Medulla oblongata (tissue), 1 donor: ENCODE data around the gene NAGLU.
"Not testable (repeated sequence)": the region's sequence is repeated elsewhere in the genome, so short reads cannot be mapped to it uniquely, and the experiment has no call there.

Experiments used
- DNase-seq: peaks from one replicate; pipeline ENCODE4 v3.0.0-alpha.2; 2015; ENCODE audit errors: extremely low spot score

Gene NAGLU

GRCh38 chr17:42545755-42546505, 9.9 kb downstream of the NAGLU start:
- not testable (repeated sequence) for DNase-seq

DNA sequence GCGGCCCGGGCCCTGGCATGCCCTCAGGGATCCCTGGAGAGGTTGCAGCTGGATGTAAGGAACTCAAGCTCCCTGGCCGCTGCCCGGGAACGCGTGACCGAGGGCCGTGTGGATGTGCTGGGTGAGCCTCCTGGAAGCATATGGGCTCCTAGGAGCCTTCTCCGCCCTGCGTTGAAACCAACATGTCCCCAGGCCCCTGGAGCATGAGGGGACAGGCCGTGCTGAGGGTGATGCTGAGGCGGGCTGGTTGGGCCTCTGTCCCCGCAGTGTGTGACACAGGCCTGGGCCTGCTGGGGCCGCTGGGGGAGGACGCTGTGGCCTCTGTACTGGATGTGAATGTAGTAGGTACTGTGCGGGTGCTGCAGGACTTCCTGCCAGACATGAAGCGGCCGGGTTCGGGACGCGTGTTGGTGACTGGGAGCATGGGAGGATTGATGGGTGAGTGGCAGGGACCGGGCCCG, 11.0 kb downstream of the NAGLU start:
- DNase-seq = no peak

GRCh38 chr17:42547698-42548069, 11.6 kb downstream of the NAGLU start:
- no peak for DNase-seq

- DNase-seq = no peak
Measured at GRCh38 chr17:42548070-42548837, 12.2 kb downstream of the NAGLU start.

DNA sequence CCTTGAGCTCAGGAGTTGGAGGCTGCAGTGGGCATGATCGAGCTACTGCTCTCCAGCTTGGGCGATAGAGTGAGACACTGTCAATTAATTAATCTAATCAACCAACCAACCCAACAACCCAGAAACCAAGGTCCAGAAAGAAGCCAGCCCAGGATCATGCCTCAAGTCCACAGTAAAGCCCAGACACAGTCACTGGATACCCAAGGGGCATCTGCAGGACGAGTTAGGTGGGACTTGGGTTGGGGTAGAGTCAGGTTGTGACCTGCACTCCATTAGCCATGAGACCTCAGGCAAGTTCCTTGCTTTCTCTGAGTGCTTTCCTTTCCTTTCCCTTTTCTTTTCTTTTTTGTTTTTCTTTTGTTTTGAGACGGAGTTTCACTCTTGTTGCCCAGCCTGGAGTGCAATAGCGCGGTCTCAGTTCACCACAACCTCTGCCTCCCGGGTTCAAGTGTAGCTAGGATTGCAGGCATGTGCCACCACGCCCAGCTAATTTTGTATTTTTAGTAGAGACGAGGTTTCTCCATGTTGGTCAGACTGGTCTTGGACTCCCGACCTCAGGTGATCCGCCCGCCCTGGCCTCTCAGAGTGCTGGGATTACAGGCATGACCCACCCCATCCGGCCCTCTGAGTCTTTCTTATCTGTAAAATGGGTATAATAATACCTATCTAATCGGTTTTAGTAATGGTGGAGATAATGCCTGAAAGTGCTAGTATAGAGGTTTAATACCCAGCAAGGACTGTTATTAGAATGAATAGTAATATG, 13.1 kb downstream of the NAGLU start:
- DNase-seq = no peak

DNA sequence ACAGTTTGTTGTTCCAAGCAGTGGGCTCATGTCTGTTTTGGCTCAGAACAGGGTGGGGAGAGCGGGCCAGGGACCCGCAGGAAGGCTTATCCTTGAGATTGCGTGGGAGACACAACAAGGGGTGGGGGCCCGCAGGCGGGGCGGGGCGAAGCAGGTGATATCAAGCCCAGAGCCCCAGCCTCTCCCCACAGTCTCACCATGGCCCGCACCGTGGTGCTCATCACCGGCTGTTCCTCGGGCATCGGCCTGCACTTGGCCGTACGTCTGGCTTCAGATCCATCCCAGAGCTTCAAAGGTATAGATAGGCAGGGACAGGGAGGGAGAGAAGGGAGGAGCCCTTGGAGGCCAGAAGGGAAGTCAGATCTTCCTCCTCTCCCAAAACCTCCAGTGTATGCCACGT, 16.7 kb downstream of the NAGLU start, which contains the start of gene HSD17B1:
TSS of gene HSD17B1 (plus strand) at position 188 of the 400 bp plus-strand sequence. CDS start at position 199, 11 bp downstream.
- DNase-seq = not testable (repeated sequence)

DNA sequence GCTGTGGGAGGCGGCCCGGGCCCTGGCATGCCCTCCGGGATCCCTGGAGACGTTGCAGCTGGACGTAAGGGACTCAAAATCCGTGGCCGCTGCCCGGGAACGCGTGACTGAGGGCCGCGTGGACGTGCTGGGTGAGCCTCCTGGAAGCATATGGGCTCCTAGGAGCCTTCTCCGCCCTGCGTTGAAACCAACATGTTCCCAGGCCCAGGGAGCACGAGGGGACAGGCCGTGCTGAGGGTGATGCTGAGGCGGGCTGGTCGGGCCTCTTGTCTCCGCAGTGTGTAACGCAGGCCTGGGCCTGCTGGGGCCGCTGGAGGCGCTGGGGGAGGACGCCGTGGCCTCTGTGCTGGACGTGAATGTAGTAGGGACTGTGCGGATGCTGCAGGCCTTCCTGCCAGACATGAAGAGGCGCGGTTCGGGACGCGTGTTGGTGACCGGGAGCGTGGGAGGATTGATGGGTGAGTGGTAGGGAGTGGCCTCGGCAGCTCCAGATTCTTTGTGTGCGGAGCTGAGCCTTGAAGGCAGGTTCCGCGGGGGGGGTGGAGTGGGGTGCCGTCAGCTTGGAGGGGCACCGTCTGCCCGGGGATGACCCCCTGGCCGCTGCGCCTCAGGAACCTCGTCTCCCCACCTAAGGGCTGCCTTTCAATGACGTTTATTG, 17.2 kb downstream of the NAGLU start:
- DNase-seq = no peak

DNA sequence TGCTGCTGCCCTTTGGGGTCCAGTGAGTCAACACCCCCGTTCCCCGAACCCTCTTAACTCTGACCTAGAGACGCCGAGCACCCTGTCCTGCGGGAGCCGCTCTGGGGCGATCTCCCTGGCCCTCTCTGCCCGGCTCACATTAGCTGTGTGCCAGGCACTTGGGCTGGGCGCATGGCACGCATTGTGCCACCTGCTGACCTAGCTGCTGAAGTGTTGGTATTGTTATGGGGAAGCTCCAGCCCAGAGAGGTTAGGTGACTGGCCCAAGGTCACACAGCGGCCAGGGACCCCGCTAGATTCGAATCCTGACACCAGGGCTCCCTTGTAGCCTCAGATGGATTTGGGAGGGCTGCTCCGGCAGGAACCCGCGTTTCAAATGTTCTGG, 17.8 kb downstream of the NAGLU start:
- DNase-seq = no peak

DNA sequence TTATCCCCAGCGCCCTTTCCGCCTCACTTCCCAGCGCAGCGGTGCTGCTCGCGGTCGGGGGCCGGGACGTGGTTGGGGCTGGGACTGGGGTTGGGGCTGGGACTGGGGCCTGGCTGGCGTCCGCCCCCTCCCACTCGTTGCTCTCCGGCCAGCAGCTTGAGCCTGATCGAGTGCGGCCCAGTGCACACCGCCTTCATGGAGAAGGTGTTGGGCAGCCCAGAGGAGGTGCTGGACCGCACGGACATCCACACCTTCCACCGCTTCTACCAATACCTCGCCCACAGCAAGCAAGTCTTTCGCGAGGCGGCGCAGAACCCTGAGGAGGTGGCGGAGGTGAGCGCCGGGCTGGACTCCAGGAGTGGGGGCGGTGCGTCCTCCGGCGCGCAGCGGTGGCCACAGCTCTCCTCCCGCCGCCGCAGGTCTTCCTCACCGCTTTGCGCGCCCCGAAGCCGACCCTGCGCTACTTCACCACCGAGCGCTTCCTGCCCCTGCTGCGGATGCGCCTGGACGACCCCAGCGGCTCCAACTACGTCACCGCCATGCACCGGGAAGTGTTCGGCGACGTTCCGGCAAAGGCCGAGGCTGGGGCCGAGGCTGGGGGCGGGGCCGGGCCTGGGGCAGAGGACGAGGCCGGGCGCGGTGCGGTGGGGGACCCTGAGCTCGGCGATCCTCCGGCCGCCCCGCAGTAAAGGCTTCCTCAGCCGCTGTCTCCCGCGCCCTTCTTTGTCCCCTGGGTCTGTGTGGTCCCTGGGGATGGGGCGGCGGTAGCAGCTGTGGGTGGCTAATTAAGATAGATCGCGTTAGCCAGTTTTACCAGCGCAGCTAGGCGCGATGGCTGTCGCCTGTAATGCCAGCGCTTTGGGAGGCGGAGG, 18.4 kb downstream of the NAGLU start:
- peak; percentile 84 for DNase-seq

DNA sequence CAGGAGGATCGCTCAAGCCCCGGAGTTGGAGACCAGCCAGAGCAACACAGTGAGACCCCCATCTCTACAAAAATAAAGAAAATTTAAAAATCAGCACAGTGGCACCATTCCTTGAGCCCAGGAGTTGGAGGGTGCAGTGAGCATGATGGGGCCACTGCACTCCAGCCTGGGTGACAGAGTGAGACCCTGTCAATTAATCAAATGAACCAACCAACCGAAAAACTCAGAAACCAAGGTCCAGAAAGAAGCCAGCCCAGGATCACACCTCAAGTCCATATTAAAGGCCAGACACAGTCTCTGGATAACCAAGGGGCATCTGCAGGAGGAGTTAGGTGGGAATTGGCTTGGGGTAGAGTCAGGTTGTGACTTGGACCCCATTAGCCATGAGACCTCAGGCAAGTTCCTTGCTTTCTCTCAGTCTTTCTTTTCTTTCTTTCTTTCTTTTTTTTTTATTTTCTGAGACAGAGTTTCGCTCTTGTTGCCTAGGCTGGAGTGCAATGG, 19.1 kb downstream of the NAGLU start:
- DNase-seq = no peak

DNA sequence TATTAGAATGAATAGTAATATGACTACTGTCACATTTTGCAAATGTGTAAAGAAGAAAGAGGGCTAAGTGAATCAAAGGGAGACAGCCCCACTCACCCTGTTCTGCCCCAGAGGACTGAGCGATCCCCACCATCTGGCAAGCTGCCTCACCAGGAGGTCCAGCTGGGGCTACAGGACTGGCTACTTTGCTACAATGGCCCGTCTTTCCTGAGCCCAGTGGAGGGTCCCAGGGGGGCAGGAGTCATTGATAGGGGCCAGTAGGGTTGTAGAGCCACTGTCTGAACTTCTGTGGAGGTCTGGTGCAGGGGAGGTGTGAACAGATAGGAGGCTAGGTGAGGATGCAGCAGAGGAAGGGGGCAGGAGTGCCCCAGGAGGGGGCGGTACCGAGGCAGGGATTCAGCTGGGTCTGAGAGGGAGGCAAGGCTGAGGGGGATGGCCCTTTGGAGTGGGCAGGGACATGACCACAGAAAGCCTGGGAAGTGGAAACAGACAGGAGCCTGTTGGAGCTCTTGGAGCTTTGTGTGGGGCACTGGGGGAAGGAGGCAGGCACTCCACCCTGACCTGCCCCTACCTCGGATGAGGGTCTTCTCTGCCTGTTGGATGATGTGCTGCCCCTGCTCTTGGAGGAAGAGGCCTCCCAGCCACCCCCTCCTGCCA, 20.0 kb downstream of the NAGLU start:
- DNase-seq = not testable (repeated sequence)

DNA sequence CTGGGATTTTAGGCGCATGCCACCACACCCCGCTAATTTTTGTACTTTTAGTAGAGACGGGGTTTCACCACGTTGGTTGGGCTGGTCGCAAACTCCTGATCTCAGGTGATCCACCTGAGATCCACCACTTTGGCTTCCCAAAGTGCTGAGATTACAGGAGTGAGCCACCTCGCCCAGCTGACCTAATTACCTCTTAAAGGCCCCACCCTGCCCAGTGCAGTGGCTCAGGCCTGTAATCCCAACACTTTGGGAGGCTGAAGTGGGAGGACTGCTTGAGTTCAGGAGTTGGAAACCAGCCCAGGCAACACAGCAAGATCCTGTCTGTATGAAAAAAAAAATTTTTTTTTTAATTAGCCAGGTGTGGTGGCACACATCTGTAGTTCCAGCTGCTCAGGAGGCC, 23.0 kb downstream of the NAGLU start:
- DNase-seq = no peak

GRCh38 chr17:42560246-42560645, 24.2 kb downstream of the NAGLU start:
- no peak for DNase-seq

DNA sequence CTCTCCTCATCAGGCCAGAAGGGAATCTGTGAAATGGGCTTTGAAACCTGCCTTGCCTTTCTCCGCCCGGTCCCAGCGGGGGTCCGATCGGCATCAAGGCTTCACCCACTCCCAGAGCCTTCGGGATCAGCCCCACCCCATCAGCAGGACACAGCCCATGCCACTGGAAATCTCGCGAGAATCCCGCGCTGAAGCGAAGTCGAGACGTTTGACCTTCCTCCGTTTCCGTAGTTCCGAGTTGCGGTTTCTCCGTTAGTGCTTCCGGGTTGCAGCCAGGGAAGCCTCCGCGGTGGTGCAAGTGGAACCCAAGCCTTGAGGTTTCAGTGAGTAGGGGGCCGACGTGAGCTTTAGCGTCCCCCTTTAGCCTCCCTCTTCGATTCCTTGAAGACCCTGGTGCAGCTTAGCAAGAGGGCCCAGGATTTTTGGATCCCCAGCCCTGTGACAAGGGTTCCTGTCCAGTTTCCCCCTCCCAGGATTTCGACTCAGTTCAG, 25.9 kb downstream of the NAGLU start, which contains the start of gene COASY:
TSS of gene COASY (plus strand) at position 252 of the 491 bp plus-strand sequence. CDS start 475 bp downstream, outside the sequence.
- DNase-seq = peak; percentile 98

DNA sequence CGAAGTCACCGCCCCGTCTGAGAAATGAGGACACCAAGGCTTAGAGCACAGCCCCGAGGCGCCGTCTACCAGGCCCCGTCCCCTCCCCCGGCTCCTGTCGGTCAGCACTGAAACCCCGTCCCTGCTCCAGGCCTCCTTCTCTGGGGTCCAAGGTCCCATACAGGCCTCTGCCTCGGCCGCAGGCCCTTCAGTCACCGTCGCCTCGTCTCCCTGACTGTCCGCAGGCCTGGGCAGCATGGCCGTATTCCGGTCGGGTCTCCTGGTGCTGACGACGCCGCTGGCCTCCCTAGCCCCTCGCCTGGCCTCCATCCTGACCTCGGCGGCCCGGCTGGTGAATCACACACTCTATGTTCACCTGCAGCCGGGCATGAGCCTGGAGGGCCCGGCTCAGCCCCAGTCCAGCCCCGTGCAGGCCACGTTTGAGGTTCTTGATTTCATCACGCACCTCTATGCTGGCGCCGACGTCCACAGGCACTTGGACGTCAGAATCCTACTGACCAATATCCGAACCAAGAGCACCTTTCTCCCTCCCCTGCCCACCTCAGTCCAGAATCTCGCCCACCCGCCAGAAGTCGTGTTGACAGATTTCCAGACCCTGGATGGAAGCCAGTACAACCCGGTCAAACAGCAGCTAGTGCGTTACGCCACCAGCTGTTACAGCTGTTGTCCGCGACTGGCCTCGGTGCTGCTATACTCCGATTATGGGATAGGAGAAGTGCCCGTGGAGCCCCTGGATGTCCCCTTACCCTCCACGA, 26.5 kb downstream of the NAGLU start:
- no peak for DNase-seq

DNA sequence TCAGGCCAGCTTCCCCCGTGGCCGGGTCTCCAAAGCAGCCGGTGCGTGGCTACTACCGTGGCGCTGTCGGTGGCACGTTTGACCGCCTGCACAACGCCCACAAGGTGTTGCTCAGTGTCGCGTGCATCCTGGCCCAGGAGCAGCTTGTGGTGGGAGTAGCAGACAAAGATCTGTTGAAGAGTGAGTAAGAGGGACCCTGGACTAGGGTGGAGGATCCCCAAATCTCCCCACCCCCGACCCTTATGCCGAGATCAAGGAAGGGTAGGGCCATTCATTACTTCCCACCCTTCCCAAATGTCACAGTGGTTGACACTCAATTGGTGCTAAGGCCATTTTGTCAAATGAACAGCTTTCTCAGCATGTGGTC, 27.1 kb downstream of the NAGLU start:
- no peak for DNase-seq

- DNase-seq = no peak
Measured at GRCh38 chr17:42563543-42563942, 27.5 kb downstream of the NAGLU start.

- DNase-seq = no peak
Measured at GRCh38 chr17:42563950-42564349, 27.9 kb downstream of the NAGLU start.
